ENCODE data around the gene DNAJC9. TPM values are rescaled to one million over a fixed set of nuclear protein-coding genes. Genes with fewer than 3 reads are reported as not detected.

Gene DNAJC9
- total and polyA plus RNA-seq, 8 donors: 3.5 to 26.4 (median 12.6) TPM

GRCh38 chr10:73287441-73287840 lies 40.4 kb upstream of the DNAJC9 start:
- no peaks in the 10 kb centered on the region for H3K4me1 ChIP-seq
- intact Hi-C loops (cut with DNase I; ENCODE audit: low total_unique reads): no loop called here
- WGBS, 5 donors: 75 to 96% (median 86%) methylated on average over 1 of the region's 1 CpG
- no peaks in the 10 kb centered on the region for H3K27me3 ChIP-seq
- H3K36me3 ChIP-seq: peaks cover 0 to 21% (median 2%) of the 10 kb centered on the region in 4 donors
- no peaks in the 10 kb centered on the region for H3K9me3 ChIP-seq
- no peak overlapping the region for H3K27ac ChIP-seq
- H3K4me3 ChIP-seq: no peak overlapping the region
- TF ChIP-seq POLR2AphosphoS5 (IDR thresholded peaks at IDR 0.05) (no peak), POLR2A (IDR thresholded peaks at IDR 0.05) (no peak), CTCF (IDR thresholded peaks at IDR 0.05) (no peak), EP300 (IDR thresholded peaks at IDR 0.05) (no peak)
- no peak for DNase-seq

GRCh38 chr10:73281097-73281496 lies 34.0 kb upstream of the DNAJC9 start:
- TF ChIP-seq CTCF (IDR thresholded peaks at IDR 0.05): no peak
- no peak for TF ChIP-seq POLR2A (IDR thresholded peaks at IDR 0.05)
- TF ChIP-seq POLR2AphosphoS5 (IDR thresholded peaks at IDR 0.05): no peak
- TF ChIP-seq EP300 (IDR thresholded peaks at IDR 0.05): no peak
- no peaks in the 10 kb centered on the region for H3K9me3 ChIP-seq
- 87 to 94% (median 93%) methylated on average over 3 of the region's 3 CpGs for WGBS, 5 donors
- H3K27me3 ChIP-seq: no peaks in the 10 kb centered on the region
- no peak overlapping the region for H3K27ac ChIP-seq
- no peaks in the 10 kb centered on the region for H3K36me3 ChIP-seq
- H3K4me3 ChIP-seq: no peak overlapping the region
- intact Hi-C loops (cut with DNase I; ENCODE audit: low total_unique reads): no loop called here
- no peak for DNase-seq
- no peaks in the 10 kb centered on the region for H3K4me1 ChIP-seq

GRCh38 chr10:73264423-73264822 lies 17.4 kb upstream of the DNAJC9 start:
- Histone ChIP-seq H3K4me1 (peaks cover 0 to 6% (median 0%) of the 10 kb centered on the region in 4 donors), H3K27ac (no peak overlapping the region), H3K27me3 (no peaks in the 10 kb centered on the region), H3K9me3 (peaks cover 0 to 3% (median 0%) of the 10 kb centered on the region in 4 donors), H3K4me3 (no peak overlapping the region), H3K36me3 (no peaks in the 10 kb centered on the region)
- DNase-seq: no peak
- TF ChIP-seq CTCF (IDR thresholded peaks at IDR 0.05) (no peak), POLR2A (IDR thresholded peaks at IDR 0.05) (no peak), POLR2AphosphoS5 (IDR thresholded peaks at IDR 0.05) (no peak)
- WGBS, 5 donors: 88 to 97% (median 95%) methylated on average over 2 of the region's 2 CpGs
- intact Hi-C loops (cut with DNase I; ENCODE audit: low total_unique reads): no loop called here

GRCh38 chr10:73263693-73264347 lies 16.8 kb upstream of the DNAJC9 start:
- Histone ChIP-seq H3K27me3 (no peaks in the 10 kb centered on the region), H3K36me3 (no peaks in the 10 kb centered on the region), H3K4me1 (peaks cover 0 to 6% (median 0%) of the 10 kb centered on the region in 4 donors), H3K4me3 (no peak overlapping the region), H3K27ac (no peak overlapping the region), H3K9me3 (peaks cover 0 to 9% (median 0%) of the 10 kb centered on the region in 4 donors)
- intact Hi-C loops (cut with DNase I; ENCODE audit: low total_unique reads): no loop called here
- DNase-seq: peak in 1 of 2 donors; percentile 26
- 39 to 69% (median 48%) methylated on average over 1 of the region's 1 CpG for WGBS, 5 donors
- TF ChIP-seq POLR2A (IDR thresholded peaks at IDR 0.05): no peak
- TF ChIP-seq CTCF (IDR thresholded peaks at IDR 0.05): peak in 2 of 7 experiments; percentile 24 to 26
